ENCODE data around the gene RNASE8.

DNA sequence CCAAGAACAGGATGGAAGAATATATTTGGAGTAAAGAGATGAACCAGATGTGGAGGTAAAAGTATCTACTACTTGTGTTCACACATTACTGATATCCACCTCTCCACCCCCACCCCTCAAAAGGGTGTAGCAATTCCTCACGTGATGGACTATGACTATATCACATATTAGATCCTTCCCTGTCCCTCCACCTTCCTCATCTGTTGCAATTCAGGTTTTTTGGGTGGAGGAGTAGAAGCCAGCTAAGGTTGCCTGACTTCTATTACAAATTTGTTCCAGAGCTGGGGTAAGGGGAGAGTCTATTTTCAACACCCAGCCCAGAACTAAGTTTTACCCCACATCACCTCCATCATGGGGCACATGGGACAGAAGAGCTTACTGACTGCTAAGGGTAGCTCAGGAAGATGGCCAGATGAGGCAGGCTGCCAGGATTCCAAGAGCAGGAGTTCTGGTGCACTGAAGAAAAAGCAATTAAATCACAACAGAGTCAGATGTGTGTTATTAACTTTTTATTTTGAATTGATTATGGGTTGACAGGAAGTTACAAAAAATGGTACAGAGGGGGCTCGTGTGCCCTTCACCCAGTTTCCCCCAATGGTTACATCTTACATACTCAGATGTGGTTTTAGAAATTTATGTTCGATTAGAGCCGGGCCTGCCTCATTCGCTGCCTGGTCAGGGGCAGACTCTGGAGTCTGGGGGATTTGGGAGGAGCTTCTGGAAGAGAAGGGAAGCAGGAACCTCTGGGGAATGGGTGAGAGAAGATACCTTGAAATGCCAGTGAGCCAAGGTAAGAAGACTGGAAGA is 25.1 kb upstream of the RNASE8 start:
- TF ChIP-seq POLR2A (IDR thresholded peaks at IDR 0.05) (no peak), POLR2AphosphoS5 (IDR thresholded peaks at IDR 0.05) (no peak)
- TF ChIP-seq, protein P1, sequence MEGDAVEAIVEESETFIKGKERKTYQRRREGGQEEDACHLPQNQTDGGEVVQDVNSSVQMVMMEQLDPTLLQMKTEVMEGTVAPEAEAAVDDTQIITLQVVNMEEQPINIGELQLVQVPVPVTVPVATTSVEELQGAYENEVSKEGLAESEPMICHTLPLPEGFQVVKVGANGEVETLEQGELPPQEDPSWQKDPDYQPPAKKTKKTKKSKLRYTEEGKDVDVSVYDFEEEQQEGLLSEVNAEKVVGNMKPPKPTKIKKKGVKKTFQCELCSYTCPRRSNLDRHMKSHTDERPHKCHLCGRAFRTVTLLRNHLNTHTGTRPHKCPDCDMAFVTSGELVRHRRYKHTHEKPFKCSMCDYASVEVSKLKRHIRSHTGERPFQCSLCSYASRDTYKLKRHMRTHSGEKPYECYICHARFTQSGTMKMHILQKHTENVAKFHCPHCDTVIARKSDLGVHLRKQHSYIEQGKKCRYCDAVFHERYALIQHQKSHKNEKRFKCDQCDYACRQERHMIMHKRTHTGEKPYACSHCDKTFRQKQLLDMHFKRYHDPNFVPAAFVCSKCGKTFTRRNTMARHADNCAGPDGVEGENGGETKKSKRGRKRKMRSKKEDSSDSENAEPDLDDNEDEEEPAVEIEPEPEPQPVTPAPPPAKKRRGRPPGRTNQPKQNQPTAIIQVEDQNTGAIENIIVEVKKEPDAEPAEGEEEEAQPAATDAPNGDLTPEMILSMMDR (IDR thresholded peaks at IDR 0.05) = no peak

Measured in sigmoid colon (tissue), 4 donors.